Activated CD4-positive, alpha-beta T cell treated with anti-CD3 and anti-CD28 coated beads for 1 hour (primary cell): ENCODE results near the gene BARHL1.
A peak's percentile ranks its signal among the peaks of the same experiment; 100 is the strongest.
"Not testable (repeated sequence)": the region's sequence is repeated elsewhere in the genome, so short reads cannot be mapped to it uniquely, and the experiment has no call there.

Experiments used
- DNase-seq: peaks from one replicate; pipeline ENCODE4 v3.0.0-alpha.2; 2020

Gene BARHL1

GRCh38 chr9:132557159-132557558, 25.2 kb upstream of the BARHL1 start:
- no peak for DNase-seq

GRCh38 chr9:132559711-132560110, 22.7 kb upstream of the BARHL1 start:
- no peak for DNase-seq

GRCh38 chr9:132560616-132561202, 21.7 kb upstream of the BARHL1 start:
- no peak for DNase-seq

- no peak for DNase-seq
Measured at GRCh38 chr9:132562306-132562573, 20.2 kb upstream of the BARHL1 start.

DNA sequence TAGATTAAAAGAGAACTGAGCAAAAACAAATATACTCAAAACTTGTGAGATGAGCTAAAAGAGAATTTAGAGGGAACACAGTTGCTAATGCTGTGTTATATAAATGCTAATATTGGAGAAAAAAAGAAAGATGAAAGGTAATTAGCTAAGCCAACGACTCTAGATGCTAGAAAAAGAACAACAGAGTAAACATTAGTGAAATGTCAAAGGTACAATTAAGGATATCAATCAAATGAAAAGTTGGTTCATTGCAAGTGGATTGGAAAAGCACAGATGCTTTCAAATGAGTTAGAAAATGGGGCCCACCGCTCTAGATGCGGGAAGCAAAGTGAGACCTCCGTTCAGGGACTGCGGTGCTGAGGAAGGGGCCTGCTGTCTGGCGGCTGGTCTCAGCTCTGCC, 17.9 kb upstream of the BARHL1 start:
- no peak for DNase-seq

GRCh38 chr9:132568787-132569186, 13.6 kb upstream of the BARHL1 start:
- DNase-seq = not testable (repeated sequence)

- DNase-seq = no peak
Measured at GRCh38 chr9:132571806-132572600, 10.4 kb upstream of the BARHL1 start.

DNA sequence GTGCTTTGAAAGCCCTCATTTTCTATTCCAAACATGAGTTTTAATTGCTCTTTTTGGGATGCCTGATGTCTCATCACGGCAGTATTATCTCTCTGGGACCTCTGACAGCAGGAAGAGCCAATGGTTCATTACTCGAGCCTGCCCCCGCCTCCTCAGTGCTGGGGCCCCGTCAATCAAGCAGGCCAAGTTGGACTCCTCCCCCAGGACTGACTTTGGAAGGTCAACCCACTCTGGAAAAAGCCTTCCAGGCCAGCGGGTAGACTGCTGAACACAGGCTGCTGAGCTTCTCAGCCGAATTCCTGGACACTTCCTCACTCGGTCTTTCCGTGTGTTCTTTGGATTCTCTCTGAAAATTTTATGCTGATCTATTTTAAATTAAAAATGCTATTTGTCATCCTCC, 9.5 kb upstream of the BARHL1 start:
- DNase-seq = no peak

- DNase-seq = peak; percentile 16
Measured at GRCh38 chr9:132575005-132575609, 7.3 kb upstream of the BARHL1 start.

DNA sequence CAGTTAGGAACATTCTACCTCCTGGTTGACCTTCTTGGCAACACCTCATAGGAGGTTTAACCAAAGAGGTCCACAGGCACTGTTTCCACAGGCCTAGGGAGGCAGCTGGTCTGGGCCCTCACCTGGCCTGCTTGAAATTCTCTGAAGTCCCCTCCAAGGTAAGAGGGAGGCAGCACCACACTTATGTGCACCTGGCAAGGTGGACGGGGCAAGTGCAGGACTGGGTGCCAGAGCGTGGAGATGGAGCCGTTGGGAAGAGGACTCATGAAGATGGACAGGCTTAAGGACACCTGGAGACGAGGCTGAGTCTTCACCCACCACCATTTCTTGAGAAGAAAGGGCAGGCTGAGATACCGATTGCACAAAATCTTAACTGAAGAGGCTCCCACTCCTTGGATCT, 6.6 kb upstream of the BARHL1 start:
- no peak for DNase-seq

DNA sequence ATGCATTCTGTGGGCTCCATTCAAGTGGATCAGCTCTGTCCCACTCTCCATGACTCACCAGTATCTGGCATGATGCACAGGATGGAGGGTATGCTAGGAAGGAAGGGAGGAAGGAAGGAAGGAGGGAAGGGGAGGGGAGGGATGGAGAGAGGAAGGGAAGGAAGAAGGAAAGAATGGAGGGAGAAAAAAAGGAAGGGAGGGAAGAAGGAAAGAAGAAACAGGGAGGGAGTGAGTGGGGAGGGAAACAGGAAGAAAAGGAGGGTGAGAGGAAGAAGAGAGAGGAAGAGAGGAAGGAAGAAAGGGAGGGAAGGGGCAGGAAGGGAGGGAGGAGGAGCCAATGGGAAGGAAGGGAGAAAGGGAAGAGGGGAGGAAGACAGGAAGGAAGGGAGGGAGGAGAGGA, 5.3 kb upstream of the BARHL1 start:
- DNase-seq = no peak

GRCh38 chr9:132578367-132578932, 4.0 kb upstream of the BARHL1 start:
- DNase-seq = no peak

- no peak for DNase-seq
Measured at GRCh38 chr9:132579427-132579798, 3.0 kb upstream of the BARHL1 start.

DNA sequence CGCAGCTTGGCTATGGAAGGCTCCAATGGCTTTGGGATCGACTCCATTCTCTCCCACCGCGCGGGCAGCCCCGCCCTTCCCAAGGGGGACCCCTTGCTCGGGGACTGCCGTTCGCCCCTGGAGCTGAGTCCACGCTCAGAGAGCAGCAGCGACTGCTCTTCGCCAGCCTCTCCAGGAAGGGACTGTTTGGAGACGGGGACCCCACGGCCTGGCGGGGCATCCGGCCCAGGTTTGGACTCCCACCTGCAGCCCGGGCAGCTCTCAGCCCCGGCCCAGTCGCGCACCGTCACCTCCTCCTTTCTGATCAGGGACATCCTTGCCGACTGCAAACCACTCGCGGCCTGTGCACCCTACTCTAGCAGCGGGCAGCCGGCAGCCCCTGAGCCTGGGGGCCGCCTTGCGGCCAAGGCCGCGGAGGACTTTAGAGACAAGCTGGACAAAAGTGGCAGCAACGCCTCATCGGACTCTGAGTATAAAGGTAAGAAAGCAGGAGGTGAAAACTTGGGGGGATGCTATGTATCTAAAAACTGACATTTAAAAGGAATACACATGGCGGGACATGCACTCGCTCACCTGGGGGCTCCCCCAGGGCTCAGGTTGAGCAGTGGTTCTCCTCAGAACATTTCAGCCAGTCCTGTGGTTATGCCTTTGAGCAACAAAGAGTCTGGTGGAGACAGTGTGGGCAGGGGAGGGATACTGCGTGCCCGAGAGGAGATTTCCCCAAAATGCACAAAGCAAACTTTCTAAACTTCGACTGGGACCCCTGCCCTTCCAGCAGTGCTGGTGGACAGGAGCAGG, 579 bp downstream of the BARHL1 start:
- DNase-seq = no peak

DNA sequence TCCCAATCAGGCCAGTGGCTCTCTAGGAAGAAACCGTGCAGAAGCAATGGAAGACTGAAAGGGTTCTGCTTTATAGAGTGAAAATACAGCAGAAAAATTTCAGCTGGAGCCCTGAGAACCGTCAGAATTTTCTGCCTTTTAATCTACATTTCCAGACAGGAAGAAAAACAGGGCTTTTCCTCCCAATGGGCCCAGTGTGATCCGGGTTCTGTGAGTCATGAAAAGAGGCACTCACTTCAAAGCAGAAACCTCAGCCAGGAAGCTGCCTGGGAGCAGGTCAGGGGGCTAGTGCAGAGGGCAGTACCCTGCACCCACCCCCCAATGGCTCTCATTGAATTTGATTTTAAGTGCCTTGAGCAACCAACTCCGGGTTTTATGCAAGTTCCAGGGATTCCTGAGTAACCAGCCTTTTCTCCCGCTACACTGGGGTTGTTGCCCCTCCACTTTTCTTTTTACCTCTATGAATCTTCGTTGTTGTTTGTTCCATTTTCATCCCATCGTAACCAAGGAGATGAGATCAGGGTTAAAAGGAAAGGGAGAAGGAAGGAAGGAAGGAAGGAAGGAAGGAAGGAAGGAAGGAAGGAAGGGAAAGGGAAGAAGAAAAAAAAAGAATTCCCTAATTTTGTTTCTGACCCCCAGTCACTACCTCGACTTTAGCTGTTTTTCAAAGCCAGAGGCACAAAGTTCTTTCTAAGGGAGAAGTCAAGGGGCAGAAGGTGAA, 1.3 kb downstream of the BARHL1 start:
- no peak for DNase-seq

DNA sequence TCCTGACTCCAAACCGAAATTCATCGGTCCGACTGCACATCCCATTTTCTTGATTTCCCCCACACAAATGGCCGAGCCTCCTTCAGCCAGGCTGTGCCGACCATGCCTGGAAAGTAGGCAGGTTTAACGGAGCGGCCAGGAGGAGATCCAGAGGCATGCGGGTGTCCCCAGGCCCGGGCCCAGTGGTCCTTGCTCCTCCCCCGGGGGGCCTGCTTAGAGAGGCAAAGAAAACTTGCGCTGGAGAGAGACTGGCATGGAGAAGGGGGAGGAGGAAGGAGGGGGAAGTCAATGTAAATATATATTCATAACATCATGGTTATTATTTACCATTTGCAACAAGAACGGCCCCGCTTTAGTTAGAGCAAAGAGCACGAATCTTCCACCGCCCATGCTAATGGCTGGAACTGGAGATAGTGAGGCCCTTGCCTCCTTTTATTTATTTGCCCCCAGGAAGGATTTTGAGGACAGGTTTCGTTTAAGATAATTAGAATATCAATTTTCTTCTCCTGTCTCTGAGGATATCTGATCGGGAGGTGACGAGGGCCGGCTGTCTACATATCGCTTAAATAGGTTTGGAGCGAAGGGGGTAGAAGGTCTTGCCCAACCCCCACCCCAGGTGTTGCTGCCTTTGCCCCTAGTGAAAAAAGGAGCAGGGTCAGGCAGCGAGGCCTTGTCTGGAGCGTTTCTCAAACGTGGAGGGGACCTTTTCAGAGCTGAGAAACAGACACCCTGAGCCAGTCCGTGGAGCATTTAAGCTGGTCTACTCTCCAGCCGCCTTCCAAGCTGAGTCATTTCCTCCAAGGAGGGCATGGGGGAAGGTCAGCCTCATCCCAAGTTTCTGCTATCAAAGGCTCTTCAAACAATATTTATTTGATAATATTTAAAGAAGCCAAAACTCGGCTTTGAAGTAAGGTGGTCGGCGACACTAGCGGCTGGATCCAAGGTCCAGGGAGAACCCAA, 2.5 kb downstream of the BARHL1 start:
- no peak for DNase-seq

- no peak for DNase-seq
Measured at GRCh38 chr9:132585954-132586829, 3.8 kb downstream of the BARHL1 start.

DNA sequence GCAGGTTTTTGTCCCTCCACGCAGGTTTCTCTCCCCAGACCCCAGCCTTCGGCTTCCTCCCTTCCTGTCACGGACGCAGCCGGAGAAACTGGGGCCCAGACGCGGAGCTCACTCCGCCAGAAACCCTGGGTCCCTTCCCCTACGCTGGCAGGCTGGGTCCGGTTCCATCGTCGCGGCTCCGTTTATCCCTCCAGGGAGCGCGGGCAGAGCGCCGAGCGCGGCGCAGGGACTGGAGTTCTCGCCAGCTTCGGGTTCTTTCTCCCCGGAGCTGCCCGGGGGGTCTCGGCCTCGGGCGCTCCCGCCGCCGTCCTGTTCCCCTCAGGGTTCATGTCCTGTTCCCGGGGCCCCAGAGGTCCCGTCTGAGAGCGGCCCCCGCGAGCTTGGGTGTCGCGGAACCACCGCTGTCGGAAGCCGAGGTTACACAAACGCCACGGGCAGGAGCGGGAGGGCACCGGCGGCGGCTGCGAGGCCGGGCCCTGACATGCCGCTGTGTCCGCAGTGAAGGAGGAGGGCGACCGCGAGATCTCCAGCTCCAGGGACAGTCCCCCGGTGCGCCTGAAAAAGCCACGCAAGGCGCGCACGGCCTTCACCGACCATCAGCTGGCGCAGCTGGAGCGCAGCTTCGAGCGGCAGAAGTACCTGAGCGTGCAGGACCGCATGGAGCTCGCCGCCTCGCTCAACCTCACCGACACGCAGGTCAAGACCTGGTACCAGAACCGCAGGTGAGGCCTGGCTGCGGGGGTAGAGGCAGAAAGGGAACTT, 4.6 kb downstream of the BARHL1 start:
- DNase-seq = no peak

DNA sequence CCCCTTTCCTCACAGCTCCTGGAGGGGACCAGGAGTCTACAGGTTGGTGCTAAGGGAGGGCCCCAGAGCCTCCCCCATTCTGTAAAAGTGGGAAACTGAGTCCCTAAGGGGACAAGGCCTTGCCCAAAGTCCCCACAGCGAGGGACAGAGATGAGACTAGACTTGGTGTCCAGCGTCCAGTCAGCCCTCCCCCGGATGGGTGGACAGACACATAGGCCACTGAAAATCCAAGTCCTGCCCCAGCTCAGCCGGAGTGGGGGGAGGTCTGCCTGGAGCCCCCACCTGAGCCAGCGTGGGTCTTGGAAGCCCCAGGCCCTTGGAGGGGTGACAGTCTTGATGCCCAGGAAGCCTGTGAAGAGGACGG, 5.2 kb downstream of the BARHL1 start:
- no peak for DNase-seq

DNA sequence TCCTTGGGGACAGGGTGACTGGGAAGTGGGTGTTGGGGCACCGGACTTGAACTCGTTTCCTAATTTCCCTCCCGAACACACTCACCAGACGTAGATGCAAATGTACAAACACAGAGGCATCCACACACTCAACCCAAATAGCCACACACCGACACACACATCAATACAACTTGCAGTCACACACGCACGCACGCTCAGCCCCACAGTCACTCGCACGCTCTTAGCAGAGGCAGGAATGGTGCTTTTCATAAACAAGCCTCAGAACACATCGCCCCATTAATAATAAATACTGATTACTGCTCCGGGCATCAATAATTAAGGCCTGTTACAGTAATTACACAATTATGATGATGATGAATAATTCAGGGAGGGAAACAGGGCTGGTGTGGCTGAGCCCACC, 5.7 kb downstream of the BARHL1 start:
- no peak for DNase-seq
